HepG2 (cell line): ENCODE data around the gene VAPA. TPM values are rescaled to one million over a fixed set of nuclear protein-coding genes. Genes with fewer than 3 reads are reported as not detected.

Experiments
- ARID5B ChIP-seq: IDR thresholded peaks from 2 replicates; pipeline ENCODE4 v1.4.0; 2020; ENCODE audit warnings: mild to moderate bottlenecking, missing genetic modification reagents
- CEBPB ChIP-seq: IDR thresholded peaks from 2 replicates; pipeline ENCODE4 v1.6.1; 2011; ENCODE audit warnings: low read depth, low read length, improper control_type of control experiment, borderline replicate concordance
- ESRRA ChIP-seq: sonication (generic); formaldehyde crosslinking; IDR thresholded peaks from 2 replicates; pipeline ENCODE4 v1.5.1; 2020; ENCODE audit warnings: mild to moderate bottlenecking, low read depth, missing genetic modification reagents
- NCOA2 ChIP-seq: sonication (generic); formaldehyde crosslinking; IDR thresholded peaks from 2 replicates; pipeline ENCODE4 v1.8.0; 2022; ENCODE audit warnings: inconsistent platforms
- NCOR1 ChIP-seq: fragments of 200-600 bp; sonication (generic); IDR thresholded peaks from 2 replicates; pipeline ENCODE4 v1.7.0; 2017; ENCODE audit warnings: antibody characterized with exemption, low read length, borderline replicate concordance
- SALL1 ChIP-seq: sonication (generic); formaldehyde crosslinking; IDR thresholded peaks from 2 replicates; pipeline ENCODE4 v1.8.0; 2022; ENCODE audit warnings: mild to moderate bottlenecking, missing genetic modification reagents
- SOX5 ChIP-seq: IDR thresholded peaks from 2 replicates; pipeline ENCODE4 v1.6.1; 2016; ENCODE audit warnings: borderline replicate concordance
- ZBTB46 ChIP-seq: sonication (generic); formaldehyde crosslinking; IDR thresholded peaks from 2 replicates; pipeline ENCODE4 v1.4.0; 2020; ENCODE audit warnings: mild to moderate bottlenecking, missing genetic modification reagents, borderline replicate concordance
- ZNF317 ChIP-seq: sonication (generic); formaldehyde crosslinking; IDR thresholded peaks from 2 replicates; pipeline ENCODE4 v1.5.0; 2020; ENCODE audit warnings: mild to moderate bottlenecking, missing genetic modification reagents
- ZNF343 ChIP-seq: sonication (generic); formaldehyde crosslinking; IDR thresholded peaks from 2 replicates; pipeline ENCODE4 v1.4.0; 2020; ENCODE audit warnings: mild to moderate bottlenecking, missing genetic modification reagents
- ZNF407 ChIP-seq: sonication (generic); formaldehyde crosslinking; IDR thresholded peaks from one replicate; pipeline ENCODE4 v1.5.1; 2020; ENCODE audit warnings: mild to moderate bottlenecking, missing genetic modification reagents; ENCODE audit errors: not compliant biosample characterization
- ZNF552 ChIP-seq: sonication (generic); formaldehyde crosslinking; IDR thresholded peaks from 2 replicates; pipeline ENCODE4 v1.9.0; 2022; ENCODE audit warnings: missing genetic modification reagents, mild to moderate bottlenecking, borderline replicate concordance
- ZNF615 ChIP-seq: sonication (generic); formaldehyde crosslinking; IDR thresholded peaks from 2 replicates; pipeline ENCODE4 v1.5.0; 2020; ENCODE audit warnings: mild to moderate bottlenecking, missing genetic modification reagents, borderline replicate concordance
- ZNF704 ChIP-seq: sonication (generic); formaldehyde crosslinking; IDR thresholded peaks from 2 replicates; pipeline ENCODE4 v1.8.1; 2023; ENCODE audit warnings: mild to moderate bottlenecking, inconsistent platforms, moderate library complexity, missing genetic modification reagents, borderline replicate concordance
- polyA plus RNA-seq, 8 experiments: library from polyadenylated mRNA; depleted of rRNA in 3 of 8; stranded (reverse) in 7 of 8; unstranded in 1 of 8; fragments of >200 nt; fragmentation: Illumina TruSeq in 4 of 8; extraction: Trizol in 4 of 8; gene quantifications; 2 replicates each; pipeline versions ENCODE4 v1.2.1 to v1.2.3, GENCODE V29; 2011 to 2016; ENCODE audit warnings: low read depth in 4 of 8, missing spikeins in 1 of 8, mixed read lengths in 1 of 8; ENCODE audit not compliant: insufficient read depth in 1 of 8
- total RNA-seq, 5 experiments: library from RNA; depleted of rRNA; stranded (reverse); fragments of >200 nt; fragmentation: Illumina TruSeq; extraction: Trizol; gene quantifications; 2 replicates each; pipeline ENCODE4 v1.2.3, GENCODE V29; 2016; ENCODE audit warnings: low read depth in 1 of 5

VAPA gene
- total and polyA plus RNA-seq, 2 of the 13 experiments (the other 11 are each of a cell fraction or from before 2014, with no cell fraction given), result 167 to 294 TPM

GRCh38 chr18:9949861-9950260 is 36.0 kb downstream of the VAPA start (continued):
- TF ChIP-seq ARID5B (CRISPR knock-in tag), result peak; percentile 40; the same call in 1 of the 2 replicates
- TF ChIP-seq NCOA2 (CRISPR knock-in tag), result 0 out of 2 replicates have a peak, but pooled peaks have one; percentile 42
- no peak for TF ChIP-seq ZNF317
- no peak for TF ChIP-seq ESRRA (CRISPR knock-in tag)
- TF ChIP-seq NCOR1, result peak; percentile 30; the same call in 1 of the 2 replicates
- TF ChIP-seq ZNF615, result no peak
- TF ChIP-seq ZNF552 (CRISPR knock-in tag), result no peak
- no peak for TF ChIP-seq ZNF343 (CRISPR knock-in tag)
- no peak for TF ChIP-seq ZBTB46 (CRISPR knock-in tag)
- no peak for TF ChIP-seq ZNF407 (CRISPR knock-in tag)
- TF ChIP-seq CEBPB, result peak; percentile 83
- no peak for TF ChIP-seq ZNF704
- peak; percentile 22; the same call in 1 of the 2 replicates for TF ChIP-seq SOX5
- TF ChIP-seq SALL1 (CRISPR knock-in tag), result no peak
